OCI-LY1 (cell line): ENCODE results near the gene DUXB.

Source experiments
- CTCF ChIP-seq: fragments of 200-600 bp; sonication (generic), shearing (Covaris generic); IDR thresholded peaks from 2 replicates; pipeline ENCODE4 v1.5.1; 2017; ENCODE audit warnings: mild to moderate bottlenecking, antibody characterized with exemption, low read length, moderate library complexity, mixed read lengths
- EZH2 ChIP-seq: fragments of 200-600 bp; sonication (generic), shearing (Covaris generic); IDR thresholded peaks from 2 replicates; pipeline ENCODE4 v1.8.0; 2017; ENCODE audit warnings: borderline replicate concordance, mixed run types, mild to moderate bottlenecking, antibody characterized with exemption, low read length, moderate library complexity, mixed read lengths

- TF ChIP-seq CTCF (no peak), EZH2 (no peak)
Measured at GRCh38 chr16:75682308-75682707, 19.0 kb downstream of the DUXB start.
